NCI-H1092 treated with DMSO at 0.1 percent for 48 hours (cell line): Measurements from ENCODE around the gene BBS12.
"Not testable (repeated sequence)": the region's sequence is repeated elsewhere in the genome, so short reads cannot be mapped to it uniquely, and the experiment has no call there.

ENCODE experiments used
- DNase-seq: peaks from one replicate; lab custom pipeline; 2025; lab: John Stamatoyannopoulos, UW

The BBS12 gene

DNA sequence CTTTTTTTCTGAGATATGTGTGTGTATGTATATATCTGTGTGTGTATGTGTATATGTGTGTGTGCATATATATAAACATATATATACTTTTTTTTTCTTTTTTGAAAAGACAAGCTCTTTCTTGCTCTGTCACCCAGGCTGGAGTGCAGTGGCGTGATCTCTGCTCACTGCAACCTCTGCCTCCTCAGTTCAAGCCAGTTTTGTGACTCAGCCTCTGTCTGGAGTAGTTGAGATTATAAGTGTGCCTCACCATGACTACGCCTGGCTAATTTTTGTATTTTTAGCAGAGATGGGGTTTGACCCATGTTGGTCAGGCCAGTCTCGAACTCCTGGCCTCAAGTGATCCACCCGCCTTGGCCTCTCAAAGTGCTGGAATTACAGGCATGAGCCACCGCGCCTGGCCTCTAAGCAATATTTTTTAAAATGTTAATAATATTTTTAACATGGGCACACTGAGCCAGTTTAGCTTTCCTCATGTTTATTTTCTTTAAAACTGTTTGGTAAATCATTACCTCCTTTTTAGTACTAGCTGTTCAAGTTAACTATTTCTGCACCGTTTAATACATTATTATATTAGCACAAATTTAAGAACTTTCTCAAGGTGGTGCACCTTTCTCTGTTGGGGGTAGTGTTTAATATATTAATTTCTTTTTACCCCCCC lies 33.3 kb downstream of the BBS12 start:
- DNase-seq: no peak

DNA sequence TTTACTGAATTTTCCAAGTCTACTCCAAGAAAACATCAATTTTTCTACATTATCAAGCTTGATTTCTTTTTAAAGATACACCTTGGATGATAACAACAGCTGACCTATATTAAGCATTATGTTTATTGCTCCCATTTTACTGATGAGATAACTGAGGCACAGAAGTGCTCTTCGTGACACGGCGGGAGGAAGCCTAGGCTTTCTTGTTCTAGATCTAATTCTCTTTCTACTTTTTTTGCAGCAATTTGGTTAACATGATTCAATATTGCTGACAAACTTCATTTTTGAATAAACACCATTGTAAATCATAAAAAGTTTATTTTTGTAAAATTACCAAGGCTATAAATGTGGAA lies 33.8 kb downstream of the BBS12 start:
- DNase-seq: no peak

- no peak for DNase-seq
Measured at GRCh38 chr4:122766950-122767349, 34.4 kb downstream of the BBS12 start.

DNA sequence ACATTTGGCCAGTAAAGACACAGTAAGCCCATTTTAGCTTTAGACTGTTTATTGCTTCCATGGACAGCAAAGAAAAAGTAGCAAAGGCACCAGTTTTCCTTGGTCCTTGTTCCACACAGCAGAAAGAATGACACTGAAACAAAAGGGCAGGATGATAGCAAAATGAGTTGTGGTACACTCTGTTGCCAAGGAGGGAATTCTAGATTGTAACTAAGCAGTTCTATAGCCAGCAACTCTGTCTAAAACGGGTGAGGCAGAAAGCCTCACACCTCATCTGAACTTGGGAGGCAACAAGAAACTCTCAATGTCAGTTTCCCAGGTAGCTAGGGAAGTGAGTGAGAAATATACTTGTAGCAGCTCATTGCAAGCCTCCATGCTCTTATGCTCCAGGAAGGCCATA lies 39.2 kb downstream of the BBS12 start:
- DNase-seq: no peak

GRCh38 chr4:122772311-122772710 lies 39.8 kb downstream of the BBS12 start:
- DNase-seq: no peak

DNA sequence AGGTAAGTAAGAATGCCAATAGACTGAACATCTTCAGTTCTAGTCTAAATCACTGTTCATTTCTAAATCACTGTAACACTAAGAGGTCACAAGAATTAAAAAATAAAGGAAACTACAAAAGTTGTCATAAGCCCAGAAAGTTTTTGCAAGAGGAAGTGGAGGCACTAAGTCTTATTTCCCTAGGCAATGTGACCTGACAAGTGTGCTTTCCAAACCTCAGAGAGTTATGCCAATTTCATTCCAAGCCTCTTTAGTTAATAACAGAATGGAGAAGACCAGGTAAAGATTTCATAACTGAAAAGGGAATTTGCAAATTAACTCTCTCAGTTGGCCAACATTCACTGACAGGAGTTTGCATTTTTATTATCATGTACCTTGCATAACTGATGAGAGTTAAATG lies 40.5 kb downstream of the BBS12 start:
- no peak for DNase-seq

DNA sequence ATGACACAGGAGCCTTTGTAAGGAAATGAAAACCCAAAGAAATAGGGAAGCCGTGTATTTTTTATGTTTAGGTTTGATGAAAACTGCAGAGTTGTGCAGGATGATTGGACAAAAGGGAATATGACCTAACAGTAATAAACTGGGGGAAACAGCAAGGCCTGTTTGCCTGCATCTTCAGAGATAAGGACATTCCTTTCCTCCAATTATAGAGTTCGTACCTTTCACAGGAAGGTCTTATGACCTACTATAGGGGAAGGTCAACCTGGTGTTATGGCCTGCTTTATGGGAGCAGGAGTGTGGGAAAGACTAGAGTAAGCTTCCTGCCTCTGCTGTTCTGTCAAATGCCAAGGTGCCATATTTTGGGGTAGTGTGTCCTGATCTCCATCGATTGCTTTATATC lies 42.5 kb downstream of the BBS12 start:
- no peak for DNase-seq

GRCh38 chr4:122775987-122776836 lies 43.7 kb downstream of the BBS12 start:
- DNase-seq: no peak

DNA sequence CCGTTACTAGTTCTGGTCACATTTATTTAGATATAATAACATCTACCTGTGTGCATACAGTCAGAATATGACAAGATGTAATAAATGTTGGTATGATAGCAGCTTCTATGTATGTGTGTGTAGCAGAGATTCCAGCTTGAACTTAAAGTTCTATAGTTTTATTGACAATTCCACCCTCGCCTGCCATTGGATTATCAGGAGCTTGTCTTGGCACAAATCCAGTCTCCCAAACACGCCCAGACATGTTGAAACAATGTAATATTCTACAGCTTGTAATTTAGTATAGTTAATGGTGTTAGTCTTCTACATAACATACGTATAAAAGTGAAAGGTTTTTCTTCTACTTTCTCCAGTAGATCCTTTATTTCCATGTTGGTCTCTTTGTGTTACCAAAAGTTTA lies 44.4 kb downstream of the BBS12 start:
- no peak for DNase-seq

GRCh38 chr4:122777846-122778673 lies 45.6 kb downstream of the BBS12 start:
- DNase-seq: no peak

DNA sequence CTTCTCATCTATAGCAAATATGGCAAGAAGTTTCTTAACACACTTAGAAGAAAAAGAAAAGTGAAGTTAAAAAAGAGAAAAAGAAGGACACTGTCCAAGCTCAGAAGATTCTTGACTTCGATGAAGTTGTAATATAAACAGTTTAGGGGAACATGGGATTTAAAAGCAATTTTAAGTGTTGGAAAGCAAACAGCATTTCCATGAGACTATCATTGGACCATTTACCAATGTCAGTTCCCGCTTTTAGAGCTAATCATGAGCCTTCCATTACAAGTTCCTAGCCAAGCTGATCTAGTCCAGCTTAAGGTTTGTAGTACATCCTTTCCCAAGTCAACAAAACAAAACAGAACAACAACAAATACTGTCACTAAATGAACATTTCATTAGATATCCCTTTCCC lies 49.0 kb downstream of the BBS12 start:
- DNase-seq: no peak

DNA sequence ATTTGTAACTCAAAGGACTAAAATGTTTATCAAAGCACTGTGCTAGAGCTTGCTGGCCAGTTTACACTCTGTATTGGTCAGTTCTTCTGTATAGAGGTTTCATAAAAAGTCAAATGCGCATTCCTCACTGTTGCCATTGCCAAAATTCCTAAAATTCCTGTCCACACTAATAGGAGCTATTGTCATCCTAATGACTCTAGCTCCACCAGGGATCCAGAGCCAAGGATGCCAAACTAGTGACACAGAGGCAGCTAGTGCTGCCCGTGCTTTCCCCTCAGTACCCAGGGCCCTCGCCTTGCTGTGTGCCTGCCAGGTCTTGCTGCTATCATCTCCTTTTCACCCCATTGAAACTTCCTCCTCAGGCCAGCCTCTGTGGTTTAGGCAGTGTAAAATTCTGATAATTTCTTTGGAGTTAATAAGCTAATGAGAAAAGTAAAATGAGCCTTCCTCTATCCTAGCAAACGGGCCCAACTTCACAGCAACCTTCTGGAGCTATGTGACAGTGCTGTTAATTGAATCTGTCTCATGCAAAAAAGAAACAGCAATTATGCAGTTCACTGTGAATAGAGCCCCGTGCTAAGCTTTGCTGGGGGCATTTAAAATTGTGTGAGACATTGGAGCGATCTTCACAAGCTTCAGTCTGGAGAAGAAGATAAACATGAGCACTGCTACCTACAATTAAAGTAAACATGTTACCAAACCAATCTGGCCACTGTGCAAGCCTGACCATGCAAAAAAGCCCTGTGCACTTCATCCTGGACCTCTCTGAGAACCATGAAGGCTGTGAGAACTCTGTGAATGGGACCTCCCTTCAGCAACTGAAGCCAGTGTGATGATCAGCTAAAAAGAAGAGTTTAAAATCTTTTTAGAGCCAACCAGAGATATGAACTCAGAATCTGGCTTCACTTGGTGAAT lies 51.1 kb downstream of the BBS12 start:
- no peak for DNase-seq

DNA sequence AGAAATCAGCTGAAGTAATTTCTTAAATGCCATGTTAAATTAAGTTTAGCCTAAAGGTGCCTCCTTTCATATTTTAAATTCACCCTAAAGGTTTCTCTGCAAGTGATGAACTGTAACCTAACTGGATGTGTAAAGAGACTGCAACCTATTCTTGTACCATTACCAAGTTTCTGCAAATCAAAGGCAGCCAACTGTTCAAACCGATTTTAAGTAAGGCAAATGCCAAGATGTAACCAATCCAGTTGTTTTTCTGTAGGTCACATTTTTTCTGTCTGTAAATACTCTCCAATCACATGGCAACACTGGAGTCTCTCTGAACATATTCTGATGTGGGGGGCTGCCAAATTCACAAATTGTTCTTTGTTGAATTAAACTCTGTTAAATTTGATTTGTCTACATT lies 51.8 kb downstream of the BBS12 start:
- DNase-seq: no peak

- DNase-seq: no peak
Measured at GRCh38 chr4:122785099-122785498, 52.6 kb downstream of the BBS12 start.

- not testable (repeated sequence) for DNase-seq
Measured at GRCh38 chr4:122786296-122786695, 53.8 kb downstream of the BBS12 start.

GRCh38 chr4:122786920-122787319 lies 54.4 kb downstream of the BBS12 start:
- DNase-seq: not testable (repeated sequence)

- no peak for DNase-seq
Measured at GRCh38 chr4:122787940-122788339, 55.4 kb downstream of the BBS12 start.

- no peak for DNase-seq
Measured at GRCh38 chr4:122788935-122789334, 56.4 kb downstream of the BBS12 start.

DNA sequence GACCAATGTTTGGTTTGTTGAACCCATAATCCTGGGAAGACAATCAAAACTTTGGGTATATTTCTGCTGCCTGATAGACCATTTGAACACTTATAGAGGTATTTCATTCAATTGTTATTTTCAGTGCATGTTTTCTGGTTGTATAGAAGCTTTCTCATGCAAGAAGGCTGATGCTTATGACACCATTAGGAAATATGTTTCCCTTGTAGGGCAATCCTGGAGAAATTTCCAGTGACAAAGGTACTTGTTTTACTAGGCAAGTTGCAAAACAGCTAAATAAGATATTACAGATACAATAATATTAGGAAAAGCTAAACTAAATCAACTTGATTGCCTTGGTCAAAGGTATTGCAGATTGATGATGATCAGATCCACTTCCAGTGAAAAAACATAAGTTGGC lies 61.3 kb downstream of the BBS12 start:
- no peak for DNase-seq
